Stomach (tissue), 4 donors: Measurements from ENCODE around the gene OR52I1.

Source experiments
- CTCF ChIP-seq, 7 experiments: fragments of 450-650 bp in 4 of 7; fragments of 200-600 bp in 3 of 7; sonication (generic) in 3 of 7; IDR thresholded peaks; one replicate each; pipeline ENCODE4 v1.5.1; 2016 to 2019; ENCODE audit warnings: antibody characterized with exemption in 7 of 7, control low read depth in 2 of 7, mild to moderate bottlenecking in 1 of 7
- POLR2A ChIP-seq, 4 donors: fragments of 450-650 bp; IDR thresholded peaks; one replicate each; pipeline ENCODE4 v1.6.1; 2016; ENCODE audit warnings: antibody characterized with exemption in 4 of 4, control low read depth in 2 of 4, mild to moderate bottlenecking in 1 of 4, moderate library complexity in 1 of 4

- TF ChIP-seq CTCF (IDR thresholded peaks at IDR 0.05), result no peak
- no peak for TF ChIP-seq POLR2A (IDR thresholded peaks at IDR 0.05)
These were observed 22.1 kb downstream of the OR52I1 start for GRCh38 chr11:4615856-4616444.
